Colonic mucosa (tissue), 4 donors: Measurements from ENCODE around the gene IRF7. TPM values are rescaled to one million over a fixed set of nuclear protein-coding genes. Genes with fewer than 3 reads are reported as not detected.

ENCODE experiments used
- DNase-seq: peaks from one replicate; pipeline ENCODE4 v3.0.0-alpha.2; 2020
- H3K27ac ChIP-seq: fragments of 200-600 bp; one replicate; pipeline ENCODE4 v1.8.0; 2021
- H3K27me3 ChIP-seq: fragments of 200-600 bp; one replicate; pipeline ENCODE4 v1.8.0; 2021
- H3K36me3 ChIP-seq: fragments of 200-600 bp; one replicate; pipeline ENCODE4 v1.8.0; 2021
- H3K4me1 ChIP-seq: fragments of 200-600 bp; one replicate; pipeline ENCODE4 v1.8.0; 2021; ENCODE audit warnings: mild to moderate bottlenecking
- H3K4me3 ChIP-seq: fragments of 200-600 bp; one replicate; pipeline ENCODE4 v1.8.0; 2021
- H3K9ac ChIP-seq, 2 donors: one replicate each; pipeline ENCODE4 v1.7.0; 2013; ENCODE audit warnings: control low read depth in 2 of 2, low read depth in 2 of 2, low read length in 2 of 2
- H3K9me3 ChIP-seq: fragments of 200-600 bp; one replicate; pipeline ENCODE4 v1.8.0; 2021
- CTCF ChIP-seq: fragments of 200-600 bp; IDR thresholded peaks from one replicate; pipeline ENCODE4 v1.8.0; 2022; ENCODE audit warnings: antibody characterized with exemption, mild to moderate bottlenecking
- intact Hi-C: fragments of 100-400 bp; cut with DNase I; formaldehyde crosslinking; loops from one replicate; pipeline ENCODE4 v1.14.1; 2022
- total RNA-seq, 2 donors: library from RNA; stranded (reverse); fragmentation: NEBNext Ultra II Directional in 1 of 2; extraction: Animal tissue kit (Norgen Biotek cat#: 25700) in 1 of 2; gene quantifications; one replicate each; pipeline ENCODE4 v1.2.1, GENCODE V29; 2021
- donor health status: healthy.
- donor health status: DM: no; HTN: no; CAD: no.
- donor health status: DM: no; HTN: no; CAD: no.

Gene IRF7
- total RNA-seq, 2 donors from 2014 or later = 22.1 to 25.6 TPM

- intact Hi-C loops = no loop called here
- Histone ChIP-seq H3K27ac (no peak overlapping the region), H3K9me3 (no peaks in the 10 kb centered on the region), H3K27me3 (peaks cover 1% of the 10 kb centered on the region), H3K36me3 (no peaks in the 10 kb centered on the region), H3K9ac (no peak overlapping the region), H3K4me3 (no peak overlapping the region), H3K4me1 (no peaks in the 10 kb centered on the region)
- DNase-seq = no peak
- TF ChIP-seq CTCF = no peak
These were observed 28.3 kb upstream of the IRF7 start for GRCh38 chr11:643849-644738.

GRCh38 chr11:643366-643765, 27.6 kb upstream of the IRF7 start:
- TF ChIP-seq CTCF = no peak
- Histone ChIP-seq H3K36me3 (no peaks in the 10 kb centered on the region), H3K27me3 (peaks cover 8% of the 10 kb centered on the region), H3K4me3 (no peak overlapping the region), H3K9ac (no peak overlapping the region), H3K27ac (no peak overlapping the region), H3K4me1 (no peaks in the 10 kb centered on the region), H3K9me3 (no peaks in the 10 kb centered on the region)
- intact Hi-C loops = no loop called here
- DNase-seq = no peak

- Histone ChIP-seq H3K36me3 (no peaks in the 10 kb centered on the region), H3K9ac (no peak overlapping the region), H3K4me3 (no peak overlapping the region), H3K4me1 (no peaks in the 10 kb centered on the region), H3K27ac (no peak overlapping the region), H3K9me3 (no peaks in the 10 kb centered on the region), H3K27me3 (peaks cover 20% of the 10 kb centered on the region)
- no peak for DNase-seq
- intact Hi-C loops = no loop called here
- TF ChIP-seq CTCF = no peak
These were observed 26.1 kb upstream of the IRF7 start for GRCh38 chr11:641806-642370.

GRCh38 chr11:640021-640706, 24.4 kb upstream of the IRF7 start:
- Histone ChIP-seq H3K27me3 (peaks cover 23% of the 10 kb centered on the region), H3K4me3 (no peak overlapping the region), H3K27ac (no peak overlapping the region), H3K9me3 (no peaks in the 10 kb centered on the region), H3K9ac (no peak overlapping the region), H3K4me1 (no peaks in the 10 kb centered on the region), H3K36me3 (no peaks in the 10 kb centered on the region)
- DNase-seq = no peak
- intact Hi-C loops = no loop called here
- no peak for TF ChIP-seq CTCF

- no peaks in the 10 kb centered on the region for H3K4me1 ChIP-seq
- no peak overlapping the region for H3K27ac ChIP-seq
- H3K36me3 ChIP-seq = no peaks in the 10 kb centered on the region
- no peak for TF ChIP-seq CTCF
- no peak overlapping the region for H3K9ac ChIP-seq
- intact Hi-C loops = no loop called here
- H3K27me3 ChIP-seq = peaks cover 23% of the 10 kb centered on the region
- H3K9me3 ChIP-seq = no peaks in the 10 kb centered on the region
- DNase-seq = no peak
- H3K4me3 ChIP-seq = no peak overlapping the region
These were observed 23.7 kb upstream of the IRF7 start for GRCh38 chr11:639332-639955.
